Activated CD4-positive, alpha-beta T cell treated with anti-CD3 and anti-CD28 coated beads for 48 hours (primary cell): ENCODE measurements around the gene JOSD2.

Experiments used
- DNase-seq: peaks from one replicate; pipeline ENCODE4 v3.0.0-alpha.2; 2020

The JOSD2 gene, protein sequence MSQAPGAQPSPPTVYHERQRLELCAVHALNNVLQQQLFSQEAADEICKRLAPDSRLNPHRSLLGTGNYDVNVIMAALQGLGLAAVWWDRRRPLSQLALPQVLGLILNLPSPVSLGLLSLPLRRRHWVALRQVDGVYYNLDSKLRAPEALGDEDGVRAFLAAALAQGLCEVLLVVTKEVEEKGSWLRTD

DNA sequence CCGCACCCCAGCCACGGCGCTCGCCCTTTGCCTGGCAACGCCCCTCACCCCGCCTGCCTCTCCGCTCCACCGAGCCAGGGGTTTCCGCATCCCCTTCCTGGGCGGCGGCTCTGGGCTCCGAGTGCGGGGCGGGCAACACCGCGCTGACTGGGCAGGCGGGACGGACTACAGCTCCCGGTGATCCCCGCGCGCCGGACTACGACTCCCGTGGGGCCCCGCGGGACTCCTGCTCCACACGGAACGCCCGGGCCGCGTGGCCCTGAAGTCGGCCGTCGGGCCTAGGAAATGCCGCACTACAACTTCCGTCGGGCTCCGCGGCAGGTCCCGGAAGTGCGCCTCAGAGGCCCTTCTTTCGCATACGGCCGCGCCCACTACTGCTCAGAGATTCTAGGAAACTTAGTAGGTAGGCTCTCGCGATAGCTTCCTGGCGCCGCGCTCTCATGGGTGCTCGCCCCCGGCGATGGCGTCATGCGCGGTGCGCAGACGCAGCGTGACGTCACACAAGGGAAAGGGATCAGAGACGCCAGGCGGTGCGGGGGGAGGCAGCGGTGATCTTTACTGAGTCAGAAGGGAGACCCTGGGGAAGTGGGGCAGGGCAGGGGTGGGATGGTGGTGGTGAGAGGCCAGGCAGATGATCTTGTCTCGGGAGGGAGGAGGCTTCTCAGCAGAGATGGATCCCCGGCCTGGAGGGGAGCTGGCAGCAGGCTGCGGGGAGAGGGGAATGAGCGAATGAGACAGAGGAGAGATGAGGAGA is at the start of gene JOSD2:
Gene JOSD2, minus strand, starts transcription at position 123 of the 754 bp plus-strand sequence. CDS start 760 bp downstream, outside the sequence.
- peak; percentile 98 for DNase-seq

DNA sequence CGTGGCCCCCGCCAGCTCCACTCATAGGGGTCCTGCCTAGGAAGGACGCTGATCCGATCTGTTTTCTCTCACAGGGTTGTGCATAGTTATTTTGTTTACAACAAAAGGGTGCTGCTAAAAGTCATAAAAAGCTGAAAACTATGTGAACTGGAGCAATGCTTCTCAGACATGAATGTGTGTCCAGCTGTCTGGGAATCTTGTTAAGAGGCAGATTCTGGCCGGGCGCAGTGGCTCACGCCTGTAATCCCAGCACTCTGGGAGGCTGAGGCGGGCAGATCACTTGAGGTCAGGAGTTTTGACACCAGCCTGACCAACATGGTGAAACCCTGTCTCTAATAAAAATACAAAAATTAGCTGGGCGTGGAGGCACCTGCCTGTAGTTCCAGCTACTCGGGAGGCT is 48.6 kb upstream of the JOSD2 start:
- DNase-seq: no peak

DNA sequence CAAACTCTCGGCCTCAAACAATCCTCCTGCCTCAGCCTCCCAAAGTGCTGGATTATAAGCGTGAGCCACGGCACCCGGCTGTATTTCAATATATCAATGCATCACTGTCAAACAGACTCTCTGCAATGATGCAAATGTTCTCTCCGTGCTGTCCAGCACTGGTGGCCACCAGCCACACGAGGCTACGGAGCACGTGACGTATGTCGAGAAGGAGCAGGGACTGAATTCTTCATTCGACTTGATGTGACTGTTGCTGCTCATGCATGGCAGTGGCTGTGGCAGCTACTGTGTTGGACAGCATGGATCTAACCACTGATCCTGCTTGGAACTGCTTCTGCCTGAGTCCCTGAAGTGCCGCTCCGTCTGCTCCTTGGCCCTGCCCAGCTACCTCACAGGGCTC is 47.5 kb upstream of the JOSD2 start:
- DNase-seq: no peak

DNA sequence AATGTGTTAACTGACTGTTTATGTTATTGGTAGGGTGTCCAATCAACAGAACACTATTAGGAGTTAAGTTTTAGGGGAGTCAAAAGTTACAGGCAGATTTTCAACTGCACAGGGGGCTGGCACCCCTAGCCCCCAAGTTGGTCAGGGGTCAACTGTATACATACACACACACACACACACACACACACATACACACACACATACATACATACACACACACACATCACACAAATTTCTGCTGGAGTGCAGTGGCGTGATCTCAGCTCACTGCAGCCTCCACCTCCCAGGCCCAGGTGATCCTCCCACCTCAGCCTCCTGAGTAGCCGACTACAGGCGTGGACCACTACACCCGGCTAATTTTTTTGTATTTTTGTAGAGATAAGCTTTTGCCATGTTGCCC is 47.0 kb upstream of the JOSD2 start:
- no peak for DNase-seq

DNA sequence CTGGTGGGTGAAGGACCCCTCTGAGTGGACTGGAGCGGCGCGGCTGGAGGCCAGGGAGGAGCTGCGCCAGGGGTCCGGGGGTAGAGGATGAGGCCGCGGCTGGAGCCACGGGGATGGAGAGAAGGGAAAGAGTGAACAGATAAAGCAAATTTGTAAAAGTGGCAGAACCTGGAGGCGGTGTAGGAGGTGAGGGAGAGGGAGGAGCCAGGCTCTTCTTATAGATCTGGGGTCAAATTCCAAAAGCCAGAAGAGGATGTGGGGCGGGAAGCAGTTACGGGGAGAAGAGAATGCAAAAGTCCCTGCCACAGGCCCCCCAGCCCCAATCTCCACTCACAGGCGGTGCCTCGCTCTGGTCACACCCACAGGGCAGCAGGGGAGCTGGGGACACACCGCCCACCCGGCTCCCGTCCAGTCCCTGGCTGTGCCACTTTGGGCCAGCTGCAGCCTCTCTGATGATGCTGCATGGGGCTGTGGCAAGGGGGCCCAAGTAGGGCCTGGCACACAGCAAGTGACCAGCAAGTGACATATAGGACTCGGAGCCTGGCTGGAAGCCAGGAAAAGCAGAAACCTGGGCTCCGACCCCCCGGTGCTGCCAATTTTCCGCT is 46.1 kb upstream of the JOSD2 start:
- no peak for DNase-seq

DNA sequence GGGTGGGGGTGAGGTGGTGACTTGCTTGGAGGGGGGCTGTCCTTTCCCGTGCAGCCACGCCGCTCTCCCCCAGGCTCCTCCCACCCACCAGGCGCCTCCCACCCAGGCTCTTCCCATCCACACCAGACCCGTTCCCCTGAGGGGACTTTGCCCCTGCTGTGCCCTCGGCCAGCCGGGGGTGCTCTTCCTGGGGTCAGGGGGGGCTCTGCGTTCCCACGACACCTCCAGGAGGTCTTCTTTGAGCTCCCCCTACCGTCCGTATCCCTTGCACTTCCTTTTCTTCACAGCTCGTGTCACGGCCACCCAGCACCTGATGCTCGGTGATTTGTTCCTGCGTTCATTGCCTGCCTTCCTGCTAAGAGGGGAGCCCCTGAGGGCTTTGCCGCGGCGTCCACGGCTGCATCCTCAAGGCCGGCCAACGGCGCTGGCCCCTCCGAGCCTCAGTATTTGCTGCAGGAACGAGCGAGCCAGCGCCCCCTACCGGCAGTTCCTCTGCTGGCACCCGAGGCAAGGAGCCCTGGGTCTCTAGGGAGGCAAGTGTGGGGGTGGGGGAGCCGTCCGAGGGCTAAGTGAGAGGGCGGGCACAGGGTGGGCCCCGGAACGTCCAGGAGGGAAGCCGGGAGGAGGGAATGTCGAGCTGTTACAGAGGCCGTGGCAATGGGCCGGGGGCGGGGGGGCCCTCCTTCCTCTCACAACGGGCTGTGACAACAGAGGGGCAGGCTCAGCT is 45.5 kb upstream of the JOSD2 start:
- peak; percentile 90 for DNase-seq

DNA sequence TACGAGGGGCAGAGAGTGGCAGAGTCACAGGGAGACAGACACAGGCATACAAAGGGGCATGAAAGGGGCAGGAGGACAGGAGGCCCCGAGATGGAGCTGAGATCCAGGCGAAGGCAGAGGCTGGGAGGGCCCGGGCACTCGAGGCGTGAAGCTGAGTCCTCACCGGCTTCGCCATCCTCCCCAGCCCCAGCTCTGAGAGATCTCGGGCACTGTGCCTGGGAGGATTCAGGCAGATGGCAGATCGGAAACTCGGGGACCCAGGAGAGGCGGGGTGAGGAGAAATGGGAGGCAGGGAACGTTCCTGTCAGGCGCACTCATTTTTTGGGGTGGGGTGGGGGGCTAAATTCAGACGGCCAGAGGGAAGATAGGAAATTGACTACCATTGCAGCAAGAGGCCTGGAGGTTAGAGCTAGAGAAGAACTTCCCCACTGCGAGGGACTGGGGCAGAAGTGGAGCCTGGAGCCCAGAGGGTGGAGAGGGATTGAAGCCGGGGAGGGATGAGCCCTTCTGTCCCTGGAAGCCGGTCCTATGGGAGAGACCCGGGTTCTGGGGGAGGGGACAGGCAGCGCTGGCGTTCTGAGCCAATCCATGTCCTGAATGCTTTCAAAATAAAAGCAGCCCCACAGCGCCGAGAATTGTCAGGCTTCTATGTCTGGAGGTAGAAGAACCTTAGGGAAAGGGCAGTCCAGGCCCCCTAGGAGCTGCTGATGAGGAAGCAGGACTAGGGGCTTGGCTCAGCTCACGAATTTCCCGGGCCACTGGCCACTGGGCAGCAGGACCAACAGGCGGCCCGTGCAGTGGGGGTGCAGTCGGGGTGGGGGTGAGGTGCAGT is 44.7 kb upstream of the JOSD2 start:
- DNase-seq: no peak

DNA sequence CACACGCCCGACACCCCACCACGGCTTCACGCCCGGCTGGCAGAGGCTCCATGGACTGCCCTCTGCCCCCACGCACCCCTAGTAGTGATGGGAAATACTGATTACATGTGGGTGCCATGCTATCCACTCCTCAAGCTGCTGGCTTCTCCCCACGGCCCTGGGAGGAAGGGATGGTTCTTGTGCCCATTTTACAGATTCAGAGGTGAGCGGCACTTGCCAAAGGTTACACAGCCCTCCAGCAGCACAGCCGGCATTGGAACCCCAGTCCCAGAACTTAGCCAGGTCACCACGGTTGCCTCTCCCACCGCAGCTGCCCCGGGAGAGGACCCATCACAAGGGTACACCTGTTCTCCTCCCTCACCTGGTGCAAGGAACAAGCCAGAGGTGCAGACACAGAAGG is 44.0 kb upstream of the JOSD2 start:
- no peak for DNase-seq

DNA sequence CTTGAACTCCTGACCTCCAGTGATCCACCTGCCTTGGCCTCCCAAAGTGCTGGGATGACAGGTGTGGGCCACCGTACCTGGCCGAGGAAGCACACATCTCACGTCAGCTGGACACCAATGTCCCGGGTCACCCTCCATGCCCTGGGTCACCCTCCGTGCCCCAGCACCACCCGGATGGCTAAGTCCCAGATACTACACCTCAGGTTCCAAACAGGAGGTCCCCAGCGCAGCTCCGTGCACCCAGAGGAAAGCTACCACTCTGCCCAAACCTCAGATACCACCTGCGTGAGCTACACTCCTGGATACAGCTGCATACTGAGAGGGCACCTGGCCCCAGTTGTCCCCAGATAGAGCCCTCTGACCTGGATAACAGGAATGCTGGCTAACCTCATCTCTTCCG is 43.2 kb upstream of the JOSD2 start:
- no peak for DNase-seq

DNA sequence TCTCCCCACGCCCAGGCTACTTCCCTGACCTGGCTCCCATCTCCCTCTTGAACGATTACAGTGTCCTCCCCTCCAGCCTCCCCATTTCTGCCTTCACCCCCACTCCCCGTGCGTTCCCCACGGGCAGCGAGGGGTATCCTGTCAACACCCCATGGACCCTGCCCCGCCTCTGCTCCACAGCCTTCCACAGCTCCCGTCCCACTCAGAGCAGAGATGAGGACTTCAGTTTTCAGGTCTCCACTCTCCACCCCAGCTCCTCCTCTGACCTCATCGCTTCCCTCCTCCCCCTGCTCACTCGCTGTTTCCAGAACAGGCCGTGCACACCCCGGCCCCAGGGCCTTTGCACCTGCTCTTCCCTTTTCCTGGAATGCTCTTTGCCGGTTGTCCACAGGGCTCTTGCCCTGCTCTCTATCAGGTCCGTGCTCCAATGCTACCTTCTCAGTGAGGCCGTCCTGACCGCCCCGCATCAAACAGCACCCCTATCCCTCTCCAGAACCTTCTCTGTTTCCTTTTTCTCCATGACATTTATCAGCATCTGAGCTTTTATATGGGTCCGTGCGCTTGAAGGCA is 42.2 kb upstream of the JOSD2 start:
- no peak for DNase-seq

DNA sequence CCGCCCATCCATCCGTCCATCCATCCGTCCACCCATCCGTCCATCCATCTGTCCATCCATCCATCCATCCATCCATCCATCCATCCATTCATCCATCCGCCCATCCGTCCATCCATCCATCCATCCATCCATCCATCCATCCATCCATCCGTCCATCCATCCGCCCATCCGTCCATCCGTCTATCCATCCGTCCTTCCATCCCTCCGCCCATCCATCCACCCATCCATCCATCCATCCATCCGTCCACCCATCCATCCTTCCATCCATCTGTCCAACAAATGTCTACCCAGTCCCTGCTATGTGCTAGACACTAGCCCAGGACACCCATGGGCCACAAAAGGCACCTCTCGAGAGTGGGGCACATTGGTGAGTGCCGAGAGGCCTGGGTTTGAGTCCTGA is 41.5 kb upstream of the JOSD2 start:
- no peak for DNase-seq

DNA sequence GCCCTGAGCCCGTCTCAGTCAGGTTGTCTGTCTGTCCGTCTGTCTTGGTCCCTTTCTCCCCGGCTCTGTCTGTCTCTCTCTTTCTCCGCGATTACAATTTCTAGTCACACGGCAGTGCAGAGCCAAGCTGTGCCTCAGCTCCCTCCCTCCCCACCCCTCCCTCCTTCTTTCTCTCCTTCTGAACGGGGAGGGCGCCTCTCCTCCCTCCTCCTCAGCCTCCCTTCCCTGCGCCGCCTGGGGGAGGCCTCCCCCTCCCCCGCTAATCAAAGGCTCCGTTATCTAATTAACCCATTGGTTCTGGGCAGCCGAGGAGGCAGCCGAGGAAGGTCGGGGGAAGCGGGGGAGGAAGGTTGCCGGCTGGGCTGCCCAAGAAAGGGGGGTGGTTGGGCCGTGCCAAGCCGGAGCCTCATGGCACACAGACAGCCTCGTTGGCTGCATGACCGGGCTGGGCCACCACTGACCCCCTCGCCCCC is 40.8 kb upstream of the JOSD2 start:
- DNase-seq: no peak

DNA sequence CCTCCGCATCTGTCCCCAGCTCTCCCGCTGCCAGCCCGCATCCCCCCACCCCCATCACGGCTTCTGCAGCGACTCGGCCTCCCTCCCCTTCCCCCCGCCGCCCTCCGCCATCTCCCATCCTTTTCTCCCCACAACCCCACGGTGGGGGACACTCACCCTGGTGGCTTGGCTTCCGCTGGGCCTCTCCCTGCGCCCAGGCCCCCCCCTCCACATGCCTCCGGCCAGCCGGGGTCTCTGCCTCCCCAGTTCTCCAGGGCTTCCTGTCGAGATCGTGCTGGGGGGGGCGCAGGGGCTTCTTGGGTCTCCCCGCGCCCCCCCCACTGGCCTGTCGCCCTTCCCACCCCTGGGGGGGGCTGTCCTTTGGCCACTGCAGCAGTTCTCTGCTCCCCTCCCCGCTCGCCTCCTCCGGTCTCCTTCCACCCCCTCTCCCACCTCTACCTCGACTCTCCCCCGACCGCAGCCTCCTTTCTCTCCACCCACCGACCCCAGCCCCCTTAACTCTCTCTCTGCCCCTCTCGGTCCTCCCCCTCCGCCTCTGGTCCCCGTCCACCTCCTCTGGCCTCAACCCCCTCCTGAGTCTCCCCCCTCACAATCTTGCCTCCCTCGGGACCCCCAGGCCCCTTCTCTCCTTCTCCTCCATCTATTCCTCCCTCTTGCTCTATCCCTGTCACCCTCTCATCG is 40.2 kb upstream of the JOSD2 start:
- DNase-seq: no peak

DNA sequence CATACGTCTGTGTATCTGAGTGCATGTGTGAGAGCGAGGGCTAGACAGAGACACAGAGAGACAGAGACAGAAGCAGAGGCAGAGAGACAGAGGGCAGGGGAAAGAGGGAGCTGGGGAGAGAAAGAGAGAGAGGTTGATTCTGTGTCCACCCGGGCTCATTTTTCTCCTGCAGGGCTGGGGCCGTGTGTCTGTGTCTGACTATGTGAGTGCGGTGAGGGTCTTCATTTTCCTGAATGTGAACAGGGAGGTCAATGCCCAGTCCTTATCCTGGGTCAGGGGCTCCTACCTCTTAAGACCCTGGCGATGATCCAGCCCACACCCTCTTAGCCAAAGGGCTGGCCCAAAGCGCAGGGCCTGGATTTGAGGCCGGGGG is 39.6 kb upstream of the JOSD2 start:
- DNase-seq: no peak

DNA sequence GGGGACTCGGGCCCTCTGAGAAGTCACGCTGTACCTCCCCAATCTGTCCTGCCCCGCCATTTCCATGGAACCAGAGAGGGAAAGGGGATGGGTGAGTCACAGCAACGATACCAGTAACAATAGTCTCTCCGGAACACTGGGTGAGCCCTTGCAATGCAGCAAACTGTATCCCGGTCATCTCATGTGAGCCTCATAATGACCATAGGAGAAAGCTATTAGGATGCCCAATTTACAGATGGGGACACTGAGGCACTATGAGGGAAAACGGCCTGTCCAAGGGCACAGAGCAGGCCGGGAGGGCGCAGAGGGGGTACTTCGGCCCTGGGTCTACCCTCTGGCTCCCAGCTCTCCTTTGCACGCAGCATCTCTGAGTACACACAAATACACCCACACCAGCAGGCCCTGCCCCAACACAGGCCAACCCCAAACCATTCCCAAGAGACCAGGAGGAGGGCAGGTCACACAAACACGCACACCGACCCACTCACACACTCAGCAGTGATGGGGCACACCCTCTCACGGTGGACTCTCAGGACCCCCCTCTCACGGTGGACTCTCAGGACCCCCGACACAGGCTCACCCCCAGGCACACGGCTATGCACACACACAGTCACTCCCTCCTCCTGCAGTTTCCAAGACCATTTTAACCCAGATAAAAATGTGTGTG is 39.1 kb upstream of the JOSD2 start:
- DNase-seq: no peak

DNA sequence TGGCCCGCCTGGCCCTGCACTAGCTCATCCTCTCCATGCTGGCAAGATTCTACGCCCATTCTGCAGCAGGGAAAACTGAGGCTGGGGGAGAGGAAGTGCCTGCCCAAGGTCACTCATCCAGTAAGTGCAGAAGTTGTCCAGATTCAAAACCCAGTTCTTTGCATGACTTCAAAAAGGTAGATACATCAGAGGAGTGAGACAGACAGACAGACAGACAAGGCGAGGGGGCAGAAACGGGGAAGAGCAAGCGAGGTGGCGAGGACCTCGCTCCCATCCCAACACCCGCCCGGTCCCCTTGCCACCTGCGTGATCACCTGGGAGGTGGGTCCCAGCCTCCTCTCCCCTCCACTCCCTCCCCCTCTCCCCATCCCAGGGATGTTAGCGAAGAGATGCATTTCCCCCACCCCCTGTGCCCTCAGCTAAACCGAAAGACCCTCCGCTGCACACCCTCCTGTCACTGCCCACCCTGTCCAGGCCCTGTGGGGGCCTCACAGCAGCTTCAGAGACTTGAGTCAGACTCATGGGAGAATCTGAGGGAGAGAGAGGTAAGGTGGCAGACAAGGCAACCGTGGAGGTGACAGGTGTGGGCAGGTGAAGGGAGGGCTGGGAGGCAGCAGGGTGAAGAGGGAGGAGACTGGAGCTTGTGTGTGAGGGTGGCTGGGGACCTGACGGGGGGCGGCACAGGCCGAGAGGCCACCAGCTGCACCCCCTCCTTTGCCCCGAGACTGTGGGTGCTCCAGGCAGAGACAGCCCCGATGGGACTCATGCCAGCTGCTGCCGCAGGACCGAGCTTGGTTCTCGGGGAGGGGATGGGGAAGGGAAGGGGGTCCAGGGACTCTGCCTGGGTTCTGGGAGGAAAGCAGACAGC is 38.3 kb upstream of the JOSD2 start:
- no peak for DNase-seq

DNA sequence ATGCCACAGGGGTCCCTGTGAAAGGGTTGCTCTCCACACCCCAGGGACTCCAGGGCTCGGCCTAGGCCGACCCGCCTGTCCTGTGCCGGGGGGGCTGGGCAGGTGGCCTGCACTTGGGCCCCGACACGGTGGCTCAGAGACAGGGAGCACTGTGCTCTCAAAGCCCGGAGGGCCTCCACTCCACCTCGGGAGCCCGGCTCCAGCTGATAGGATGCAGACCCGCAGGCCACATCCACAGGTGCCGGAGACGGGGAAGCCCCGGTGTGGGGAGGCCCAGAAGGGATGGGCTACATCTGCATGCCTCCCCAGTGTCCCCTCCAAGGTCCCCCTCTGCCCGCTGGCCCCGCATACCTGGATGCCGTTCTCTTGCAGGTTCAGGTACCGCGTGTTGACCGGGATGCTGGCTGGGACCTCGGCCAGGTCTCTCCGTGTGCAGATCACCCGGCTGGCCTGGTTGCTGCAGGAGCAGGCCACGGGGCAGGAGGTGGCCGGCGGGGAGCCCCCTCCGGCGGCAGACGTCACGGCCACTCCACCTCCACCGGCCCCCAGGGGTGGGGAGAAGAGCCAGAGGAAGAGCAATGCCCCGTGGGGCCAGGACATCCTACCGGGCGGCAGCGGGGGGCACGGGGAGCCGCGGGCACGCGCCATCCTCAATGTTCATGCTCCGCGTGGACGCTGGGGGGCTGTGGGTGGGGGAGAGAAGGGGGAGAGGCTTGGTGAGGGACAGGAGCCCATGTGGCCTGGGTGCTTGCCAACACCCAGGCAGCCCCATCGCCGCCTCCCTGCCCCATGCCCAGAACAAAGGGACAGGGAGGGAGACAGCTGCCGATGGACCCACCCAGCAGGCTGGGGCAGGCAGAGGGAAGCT is 37.4 kb upstream of the JOSD2 start:
- DNase-seq: no peak

DNA sequence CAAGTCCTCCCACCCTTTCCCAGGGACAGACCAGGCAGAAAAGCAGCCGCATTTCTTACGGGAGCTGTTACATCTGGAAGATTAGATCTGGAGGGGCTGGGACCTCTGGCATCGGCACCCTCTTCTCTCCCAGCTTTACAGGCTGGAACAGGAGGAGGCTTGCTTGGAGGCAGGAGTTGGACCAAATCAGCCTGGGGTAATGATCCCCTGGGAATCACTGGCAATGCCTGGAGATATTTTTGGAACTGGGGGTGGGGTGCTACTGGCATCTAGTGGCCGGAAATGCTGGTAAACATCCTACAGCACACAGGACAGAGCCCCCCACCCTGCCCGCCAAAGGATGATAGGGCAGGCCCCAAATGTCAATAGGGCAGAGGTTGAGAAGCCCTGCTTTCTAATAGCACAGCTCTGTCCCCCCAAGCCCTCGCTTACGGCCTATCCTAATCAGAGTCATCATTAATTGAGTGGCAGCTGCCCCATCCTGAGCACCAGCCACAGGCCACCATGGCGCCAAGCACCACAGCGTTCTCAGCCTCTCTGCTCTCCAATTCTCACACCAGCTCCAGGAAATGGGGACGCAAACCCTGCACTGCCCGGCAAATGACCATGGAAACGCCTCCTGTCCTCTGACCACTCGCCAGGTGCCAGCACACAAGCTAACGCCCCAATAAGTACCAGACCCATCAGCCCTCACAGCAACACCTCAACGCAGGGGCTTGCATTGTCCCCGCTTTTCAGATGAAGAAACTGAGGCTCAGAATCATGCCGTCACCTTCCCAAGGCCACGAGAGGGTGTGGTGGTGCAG is 36.6 kb upstream of the JOSD2 start:
- no peak for DNase-seq
